Mesendoderm (in vitro differentiated cells): ENCODE results near the gene MZF1.
"Not testable (repeated sequence)": the region's sequence is repeated elsewhere in the genome, so short reads cannot be mapped to it uniquely, and the experiment has no call there.

Experiments
- DNase-seq: peaks from one replicate; pipeline ENCODE4 v3.0.0; 2013
- H2AK5ac ChIP-seq: 2 replicates; pipeline ENCODE4 v1.6.1; 2013; ENCODE audit warnings: low read length, inconsistent platforms
- H2BK120ac ChIP-seq: 2 replicates; pipeline ENCODE4 v1.6.1; 2013; ENCODE audit warnings: low read depth, mild to moderate bottlenecking, low read length, moderate library complexity, mixed read lengths
- H2BK15ac ChIP-seq: replicated peaks from 2 replicates; pipeline ENCODE4 v1.6.1; 2013; ENCODE audit warnings: low read depth, mild to moderate bottlenecking, moderate library complexity
- H2BK5ac ChIP-seq: 2 replicates; pipeline ENCODE4 v1.6.1; 2013; ENCODE audit warnings: low read length, inconsistent platforms
- H3K18ac ChIP-seq: 2 replicates; pipeline ENCODE4 v1.6.1; 2013; ENCODE audit warnings: mild to moderate bottlenecking, low read length, mixed read lengths
- H3K23ac ChIP-seq: one replicate; pipeline ENCODE4 v1.6.1; 2013; ENCODE audit warnings: low read length
- H3K27ac ChIP-seq: 2 replicates; pipeline ENCODE4 v1.5.1; 2013; ENCODE audit warnings: low read depth, mild to moderate bottlenecking, inconsistent platforms, low read length, moderate library complexity
- H3K27me3 ChIP-seq: 2 replicates; pipeline ENCODE4 v1.6.1; 2013; ENCODE audit warnings: low read length, control low read depth, mild to moderate bottlenecking, inconsistent platforms; ENCODE audit not compliant: insufficient read depth, poor library complexity
- H3K36me3 ChIP-seq: 2 replicates; pipeline ENCODE4 v1.6.1; 2013; ENCODE audit warnings: low read length, inconsistent platforms; ENCODE audit not compliant: control insufficient read depth, insufficient read depth
- H3K4ac ChIP-seq: one replicate; pipeline ENCODE4 v1.6.1; 2013; ENCODE audit warnings: low read depth, mild to moderate bottlenecking, low read length, moderate library complexity
- H3K4me1 ChIP-seq: 2 replicates; pipeline ENCODE4 v1.6.1; 2013; ENCODE audit warnings: low read depth, low read length, inconsistent platforms; ENCODE audit not compliant: control insufficient read depth
- H3K4me2 ChIP-seq: 2 replicates; pipeline ENCODE4 v1.6.1; 2013; ENCODE audit warnings: low read length
- H3K4me3 ChIP-seq: 2 replicates; pipeline ENCODE4 v1.5.1; 2013; ENCODE audit warnings: mild to moderate bottlenecking, low read length
- H3K56ac ChIP-seq: one replicate; pipeline ENCODE4 v1.6.1; 2013; ENCODE audit warnings: low read length
- H3K79me1 ChIP-seq: 2 replicates; pipeline ENCODE4 v1.6.1; 2013; ENCODE audit warnings: low read length, inconsistent platforms
- H3K79me2 ChIP-seq: 2 replicates; pipeline ENCODE4 v1.6.1; 2013; ENCODE audit warnings: mild to moderate bottlenecking, low read length; ENCODE audit not compliant: control insufficient read depth, insufficient read depth
- H3K9ac ChIP-seq: 2 replicates; pipeline ENCODE4 v1.6.1; 2013; ENCODE audit warnings: low read length, inconsistent platforms
- H4K5ac ChIP-seq: one replicate; pipeline ENCODE4 v1.6.1; 2013; ENCODE audit warnings: low read length
- H4K8ac ChIP-seq: one replicate; pipeline ENCODE4 v1.6.1; 2013; ENCODE audit warnings: low read depth, mild to moderate bottlenecking, control low read depth, low read length, moderate library complexity
- WGBS: extraction: QIAGEN DNeasy Blood & Tissue Kit; methylation state at CpG from one replicate; pipeline ENCODE4 v1.1.7; 2013; ENCODE audit warnings: low lambda C conversion rate, missing lambda C conversion rate; ENCODE audit not compliant: insufficient coverage; ENCODE audit errors: extremely low coverage; 5-methylcytosine and 5-hydroxymethylcytosine counted together

Gene MZF1

DNA sequence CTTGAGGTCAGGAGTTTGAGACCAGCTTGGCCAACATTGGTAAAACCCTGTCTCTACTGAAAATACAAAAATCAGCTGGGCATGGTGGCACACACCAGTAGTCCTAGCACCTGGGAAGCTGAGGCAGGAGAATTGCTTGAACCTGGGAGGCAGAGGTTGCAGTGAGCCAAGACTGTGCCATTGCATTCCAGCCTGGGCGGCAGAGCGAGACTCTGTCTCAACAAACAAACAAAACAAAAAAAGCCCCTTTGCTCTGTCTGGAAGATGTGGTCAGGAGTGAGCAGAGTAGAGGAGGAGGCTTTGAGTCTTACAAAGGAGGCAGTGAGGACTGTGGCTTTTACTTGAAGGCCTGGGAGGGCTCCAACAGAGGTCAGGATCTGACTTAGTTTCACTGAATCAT, 4.4 kb upstream of the MZF1 start:
- not testable (repeated sequence) for H3K79me2 ChIP-seq, H4K8ac ChIP-seq, H3K4me3 ChIP-seq, H3K4me1 ChIP-seq, H3K36me3 ChIP-seq, H3K79me1 ChIP-seq, H4K5ac ChIP-seq, H3K23ac ChIP-seq, H3K56ac ChIP-seq, H3K18ac ChIP-seq, DNase-seq, H3K4ac ChIP-seq, H2BK120ac ChIP-seq, H3K27me3 ChIP-seq, H3K9ac ChIP-seq, H2BK15ac ChIP-seq, H3K27ac ChIP-seq, H3K4me2 ChIP-seq, H2BK5ac ChIP-seq, H2AK5ac ChIP-seq
- no CpG with 5 or more reads among the region's 2 CpGs for WGBS

GRCh38 chr19:58575183-58576041, 2.3 kb upstream of the MZF1 start:
- peak overlapping the region; percentile 55 for H3K18ac ChIP-seq
- H3K79me1 ChIP-seq, result peaks cover 2% of the 10 kb centered on the region
- peak overlapping the region; percentile 88 for H3K27ac ChIP-seq
- H2BK120ac ChIP-seq, result no peak overlapping the region
- peak overlapping the region; percentile 72 for H3K4me3 ChIP-seq
- DNase-seq, result peak; percentile 97
- H2BK15ac ChIP-seq, result no peak overlapping the region
- peak overlapping the region; percentile 68 for H3K4me2 ChIP-seq
- H3K4me1 ChIP-seq, result peaks cover 3% of the 10 kb centered on the region
- H2BK5ac ChIP-seq, result peak overlapping the region; percentile 48
- peak overlapping the region; percentile 92 for H3K56ac ChIP-seq
- H3K4ac ChIP-seq, result no peak overlapping the region
- no peak overlapping the region for H4K5ac ChIP-seq
- peaks cover 1% of the 10 kb centered on the region for H3K36me3 ChIP-seq
- no peaks in the 10 kb centered on the region for H3K79me2 ChIP-seq
- no CpG with 5 or more reads among the region's 66 CpGs for WGBS
- no peaks in the 10 kb centered on the region for H3K27me3 ChIP-seq
- no peak overlapping the region for H3K23ac ChIP-seq
- H3K9ac ChIP-seq, result peak overlapping the region; percentile 88
- H2AK5ac ChIP-seq, result no peak overlapping the region
- H4K8ac ChIP-seq, result peak overlapping the region; percentile 82

DNA sequence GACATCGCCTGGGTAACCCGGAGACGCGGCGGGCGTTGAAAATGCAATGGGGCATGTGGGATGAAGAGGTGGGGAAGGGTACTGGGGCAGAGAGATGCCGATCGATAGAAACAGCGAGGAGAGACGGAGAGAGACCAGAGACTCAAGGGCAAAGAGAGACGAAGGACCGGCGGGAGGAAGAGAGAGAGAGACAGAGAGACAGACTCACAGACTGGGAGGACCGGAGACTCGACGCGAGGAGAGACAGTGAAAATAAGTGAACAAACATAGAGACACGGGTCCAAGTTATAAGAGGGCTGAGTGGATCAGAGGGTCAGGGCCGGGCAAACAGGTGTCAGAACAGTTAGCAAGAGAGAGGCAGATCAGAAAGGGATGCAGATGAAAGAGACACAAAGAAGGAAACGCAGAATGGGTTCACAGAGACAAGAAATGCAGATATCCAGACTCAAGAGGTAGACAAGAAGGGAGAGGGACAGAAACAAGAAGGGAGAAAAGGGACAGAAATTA, 576 bp upstream of the MZF1 start:
- Histone ChIP-seq H4K5ac (no peak overlapping the region), H2BK5ac (no peak overlapping the region), H3K4me2 (peak overlapping the region; percentile 45), H4K8ac (no peak overlapping the region), H3K4me1 (peaks cover 3% of the 10 kb centered on the region), H3K56ac (peak overlapping the region; percentile 10), H3K27ac (no peak overlapping the region), H3K4me3 (no peak overlapping the region), H3K18ac (no peak overlapping the region), H2BK120ac (no peak overlapping the region), H3K36me3 (peaks cover 2% of the 10 kb centered on the region), H3K4ac (no peak overlapping the region), H3K27me3 (no peaks in the 10 kb centered on the region), H3K79me2 (no peaks in the 10 kb centered on the region), H3K9ac (peak overlapping the region; percentile 14), H3K79me1 (peaks cover 2% of the 10 kb centered on the region), H3K23ac (no peak overlapping the region), H2BK15ac (no peak overlapping the region), H2AK5ac (no peak overlapping the region)
- DNase-seq, result no peak
- no CpG with 5 or more reads among the region's 20 CpGs for WGBS

- Histone ChIP-seq H3K23ac (no peak overlapping the region), H2BK5ac (no peak overlapping the region), H3K4me3 (no peak overlapping the region), H3K27ac (no peak overlapping the region), H3K4me1 (peaks cover 3% of the 10 kb centered on the region), H2AK5ac (no peak overlapping the region), H4K5ac (no peak overlapping the region), H3K79me2 (no peaks in the 10 kb centered on the region), H3K4me2 (peak overlapping the region; percentile 34), H4K8ac (no peak overlapping the region), H3K79me1 (no peaks in the 10 kb centered on the region), H3K56ac (peak overlapping the region; percentile 100), H2BK120ac (no peak overlapping the region), H3K9ac (peak overlapping the region; percentile 12), H3K4ac (no peak overlapping the region), H3K36me3 (peaks cover 5% of the 10 kb centered on the region), H3K18ac (no peak overlapping the region), H2BK15ac (no peak overlapping the region), H3K27me3 (no peaks in the 10 kb centered on the region)
- WGBS, result no CpG with 5 or more reads among the region's 24 CpGs
- no peak for DNase-seq
Measured at GRCh38 chr19:58572026-58572817, 913 bp downstream of the MZF1 start.

- no peaks in the 10 kb centered on the region for H3K27me3 ChIP-seq
- H3K23ac ChIP-seq, result no peak overlapping the region
- H3K18ac ChIP-seq, result no peak overlapping the region
- H3K79me1 ChIP-seq, result no peaks in the 10 kb centered on the region
- H3K9ac ChIP-seq, result no peak overlapping the region
- no peak overlapping the region for H2BK15ac ChIP-seq
- no peaks in the 10 kb centered on the region for H3K79me2 ChIP-seq
- H3K4me1 ChIP-seq, result peaks cover 3% of the 10 kb centered on the region
- no peak for DNase-seq
- no peak overlapping the region for H4K8ac ChIP-seq
- no peak overlapping the region for H2BK120ac ChIP-seq
- no peak overlapping the region for H3K56ac ChIP-seq
- no peak overlapping the region for H3K4me3 ChIP-seq
- WGBS, result no CpG with 5 or more reads among the region's 8 CpGs
- H3K27ac ChIP-seq, result no peak overlapping the region
- no peak overlapping the region for H3K4me2 ChIP-seq
- H4K5ac ChIP-seq, result no peak overlapping the region
- H3K4ac ChIP-seq, result no peak overlapping the region
- H2AK5ac ChIP-seq, result no peak overlapping the region
- H3K36me3 ChIP-seq, result peaks cover 6% of the 10 kb centered on the region
- no peak overlapping the region for H2BK5ac ChIP-seq
Measured at GRCh38 chr19:58571575-58571947, 1.6 kb downstream of the MZF1 start.
